HG03565 (cell line): ENCODE data around the gene REEP5.
A peak's percentile ranks its signal among the peaks of the same experiment; 100 is the strongest.
"Not testable (repeated sequence)": the region's sequence is repeated elsewhere in the genome, so short reads cannot be mapped to it uniquely, and the experiment has no call there.

Source experiments
- ATAC-seq: cut with Tn5 transposase; IDR thresholded peaks from one replicate; pipeline ENCODE4 v1.9.1; 2021; ENCODE audit warnings: mild to moderate bottlenecking, moderate library complexity; ENCODE audit not compliant: unreplicated experiment

REEP5 gene

DNA sequence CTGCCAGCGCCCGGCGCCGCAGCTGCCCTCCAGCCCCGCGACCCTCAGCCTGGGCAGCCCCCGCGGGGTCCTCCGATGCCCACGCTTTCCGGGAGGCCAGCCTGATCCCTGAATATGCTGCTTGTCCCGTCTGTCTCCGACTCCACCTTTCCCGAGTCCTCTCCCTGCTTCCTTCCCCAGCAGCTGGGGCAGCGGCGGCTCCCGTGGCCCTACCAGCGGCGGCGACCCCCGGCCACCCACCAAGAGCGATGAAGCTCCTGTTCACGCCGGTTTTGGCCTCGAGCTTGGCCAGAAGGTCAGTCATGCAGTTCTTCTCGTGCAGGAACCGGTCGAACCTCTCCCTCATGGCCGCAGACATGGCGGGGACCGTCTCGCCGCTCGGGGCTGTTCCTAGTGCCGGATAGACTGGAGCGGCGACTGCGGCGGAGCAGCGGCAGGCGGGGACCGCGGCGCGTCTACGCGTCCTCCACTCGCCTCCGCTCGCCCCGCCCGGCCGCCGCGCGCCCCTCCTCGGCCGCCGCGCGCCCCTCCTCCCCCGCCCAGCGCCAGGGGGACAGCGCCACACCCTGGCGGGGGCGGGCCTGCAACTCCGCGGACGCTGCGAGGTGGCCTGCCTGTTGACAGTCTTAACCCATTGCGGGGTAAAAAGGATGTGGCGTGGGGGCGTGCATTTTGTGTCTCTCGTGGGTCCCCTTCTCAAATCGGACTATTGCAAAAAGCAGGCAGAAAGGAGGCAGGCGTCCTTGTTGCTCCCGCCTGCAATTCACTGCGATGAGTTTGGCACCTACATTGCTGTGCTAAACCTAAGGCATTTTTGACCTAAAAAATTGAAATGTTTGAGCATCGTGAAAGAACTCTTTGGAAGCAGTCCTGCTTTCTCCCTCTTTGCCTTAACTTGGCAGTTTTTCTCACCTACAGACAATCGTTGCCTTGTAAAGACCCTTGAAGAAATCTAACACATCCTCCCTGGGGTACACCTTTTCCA, at the start of gene REEP5:
REEP5 (minus strand) TSS at position 395 of the 985 bp plus-strand sequence; CDS start at position 358, 37 bp downstream.
- ATAC-seq, result peak; percentile 56

DNA sequence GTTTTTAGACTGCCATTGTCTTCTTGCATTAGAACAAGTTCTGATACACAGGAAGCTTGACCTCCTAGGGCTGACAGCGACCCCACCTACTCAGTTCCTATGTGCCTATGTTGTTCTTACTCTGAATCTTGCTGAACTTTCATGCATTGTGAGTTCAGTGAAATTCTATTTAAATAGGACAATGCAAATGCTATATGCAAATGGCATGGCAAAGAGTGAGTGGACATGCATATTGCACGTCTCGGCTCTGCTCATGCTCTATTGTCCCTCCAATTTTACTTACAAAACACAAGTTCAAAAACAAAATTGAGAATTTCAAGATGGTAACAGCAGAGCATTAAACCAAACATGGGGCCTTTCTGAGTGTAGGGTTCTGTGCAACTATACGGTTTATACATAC, 49.2 kb upstream of the REEP5 start:
- no peak for ATAC-seq

DNA sequence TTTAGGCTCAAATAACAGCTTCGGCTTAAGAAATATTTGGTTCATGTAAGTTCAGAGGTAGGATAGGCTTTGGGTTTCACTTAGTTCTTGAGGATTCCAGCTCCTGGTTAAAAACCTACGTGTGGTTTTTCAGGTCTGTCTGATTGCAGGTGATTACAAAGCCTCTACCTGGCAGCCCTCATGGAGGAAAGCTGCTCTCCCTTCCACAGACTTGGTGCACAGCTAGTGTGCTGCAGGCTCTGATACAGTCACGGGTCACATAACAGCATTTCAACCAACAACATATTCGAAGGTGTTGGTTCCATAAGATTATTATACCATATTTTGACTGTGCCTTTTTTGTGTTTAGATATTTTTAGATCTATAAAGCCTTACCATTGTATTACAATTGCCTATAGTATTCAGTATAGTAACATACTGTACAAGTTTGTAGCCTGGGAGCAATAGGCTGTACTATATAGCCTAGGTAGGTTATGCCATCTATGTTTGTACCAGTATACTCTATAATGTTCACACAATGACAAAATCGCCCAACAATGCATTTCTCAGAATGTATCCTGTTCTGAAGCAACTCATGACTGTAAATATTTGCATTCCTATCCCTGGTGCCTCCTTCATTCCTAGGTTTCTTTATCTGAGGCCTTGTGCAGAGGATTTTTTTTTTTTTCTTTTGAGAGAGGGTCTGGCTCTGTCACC, 46.5 kb upstream of the REEP5 start:
- ATAC-seq, result no peak

DNA sequence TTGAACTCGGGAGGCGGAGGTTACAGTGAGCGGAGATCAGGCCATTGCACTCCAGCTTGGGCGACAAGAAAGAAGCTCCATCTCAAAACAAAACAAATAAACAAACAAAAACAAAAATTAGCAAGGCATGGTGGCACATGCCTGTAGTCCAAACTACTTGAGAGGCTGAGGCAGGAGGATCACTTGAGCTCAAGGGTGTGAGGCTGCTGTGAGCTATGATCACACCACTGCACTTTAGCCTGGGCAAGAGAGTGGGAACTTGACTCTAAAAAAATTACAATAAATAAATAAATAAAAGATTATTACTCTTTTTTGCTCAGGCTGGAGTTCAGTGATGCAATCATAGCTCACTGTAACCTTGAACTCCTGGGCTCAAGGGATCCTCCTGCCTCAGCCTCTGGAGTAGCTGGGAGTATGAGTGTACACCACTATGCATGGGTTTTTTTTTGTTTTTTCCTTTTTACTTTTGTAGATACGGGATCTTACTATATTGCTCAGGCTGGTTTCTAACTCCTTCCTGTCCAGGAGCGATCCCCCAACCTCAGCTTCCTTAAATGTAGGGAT, 45.6 kb upstream of the REEP5 start:
- no peak for ATAC-seq

DNA sequence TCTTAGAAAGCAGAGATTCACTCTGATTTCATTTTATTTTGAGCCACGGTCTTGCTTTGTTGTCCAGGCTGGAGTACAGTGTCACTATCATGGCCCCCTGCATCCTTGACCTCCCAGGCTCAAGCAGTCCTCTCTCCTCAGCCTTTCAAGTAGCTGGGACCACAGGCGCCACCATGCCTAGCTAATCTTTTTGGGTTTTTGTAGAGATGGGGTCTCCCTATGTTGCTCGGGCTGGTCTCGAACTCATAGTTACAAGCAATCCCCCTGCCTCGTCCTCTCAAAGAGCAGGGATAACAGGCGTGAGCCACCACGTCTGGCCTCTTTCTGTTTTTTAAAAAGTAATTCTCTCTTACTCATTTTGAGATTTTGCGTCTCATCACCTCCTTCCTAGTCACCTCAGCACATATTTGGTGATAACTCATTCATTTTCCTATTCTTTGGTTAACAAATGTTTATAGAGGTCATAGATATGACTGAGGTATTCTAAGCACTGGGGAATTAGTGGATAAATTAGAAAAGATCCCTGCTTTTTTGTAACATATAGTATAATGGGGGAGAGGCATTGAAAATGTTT, 43.8 kb upstream of the REEP5 start:
- no peak for ATAC-seq

DNA sequence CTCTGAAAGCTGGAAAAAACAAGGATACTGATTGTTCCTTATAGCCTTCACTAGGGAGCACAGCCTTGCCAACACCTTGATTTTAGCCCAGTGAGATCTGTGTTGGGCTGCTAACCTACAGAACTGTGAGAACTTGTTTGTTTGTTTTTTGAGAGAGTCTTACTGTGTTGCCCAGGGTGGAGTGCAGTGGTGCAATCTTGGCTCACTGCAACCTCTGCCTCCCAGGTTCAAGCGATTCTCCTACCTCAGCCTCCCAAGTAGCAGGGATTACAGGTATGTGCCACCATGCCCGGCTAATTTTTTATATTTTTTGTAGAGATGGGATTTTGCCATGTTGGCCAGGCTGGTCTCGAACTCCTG, 41.3 kb upstream of the REEP5 start:
- not testable (repeated sequence) for ATAC-seq

DNA sequence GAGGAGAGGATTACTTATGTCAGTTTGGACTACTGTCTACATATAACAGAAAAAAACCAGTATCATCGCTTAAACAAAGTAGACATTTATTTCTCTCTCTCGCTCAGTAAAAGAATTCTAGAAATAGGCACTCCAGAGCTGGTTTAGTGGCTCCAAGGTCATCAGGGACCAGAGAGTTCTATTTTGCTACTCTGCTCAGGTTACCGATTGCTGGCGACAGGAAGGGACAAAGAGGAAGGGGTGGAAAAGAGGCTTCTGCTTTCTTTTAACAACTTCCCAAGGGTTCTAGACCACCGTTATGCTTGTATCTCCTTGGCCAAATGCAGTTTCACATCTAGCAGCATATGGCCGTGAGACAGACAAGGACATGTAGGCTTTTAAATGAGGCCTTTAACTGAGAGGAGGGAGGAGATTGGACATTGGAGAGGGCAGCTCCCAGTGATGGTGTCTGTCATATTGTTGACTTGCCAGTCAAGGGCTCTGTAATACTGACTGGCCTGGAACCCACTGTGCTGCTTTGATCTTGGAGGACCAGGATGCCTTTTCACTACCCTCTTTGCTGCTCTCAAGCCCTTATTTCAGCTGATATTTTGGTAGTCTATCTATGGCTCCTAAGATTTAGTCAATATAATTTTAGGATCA, 39.0 kb upstream of the REEP5 start:
- no peak for ATAC-seq

DNA sequence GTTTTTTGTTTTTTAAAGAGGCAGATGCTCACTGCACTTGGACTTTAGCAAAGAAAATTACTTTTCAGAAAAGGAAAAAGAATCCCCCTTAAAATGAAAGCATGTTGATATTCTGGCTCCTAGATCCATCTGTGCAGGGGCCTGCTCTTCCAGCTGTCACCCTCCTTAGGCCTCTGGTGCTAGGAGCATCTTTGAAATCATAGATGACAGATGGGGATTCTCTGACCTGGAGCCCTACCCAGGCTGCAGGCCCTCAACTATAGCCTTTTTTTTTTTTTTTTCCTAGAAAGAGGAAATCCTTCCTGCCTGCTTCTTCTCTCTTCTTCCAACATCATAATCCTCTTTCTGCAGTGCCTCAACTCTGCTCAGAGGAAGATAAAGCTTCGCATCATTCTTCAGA, 38.3 kb upstream of the REEP5 start:
- ATAC-seq, result no peak

DNA sequence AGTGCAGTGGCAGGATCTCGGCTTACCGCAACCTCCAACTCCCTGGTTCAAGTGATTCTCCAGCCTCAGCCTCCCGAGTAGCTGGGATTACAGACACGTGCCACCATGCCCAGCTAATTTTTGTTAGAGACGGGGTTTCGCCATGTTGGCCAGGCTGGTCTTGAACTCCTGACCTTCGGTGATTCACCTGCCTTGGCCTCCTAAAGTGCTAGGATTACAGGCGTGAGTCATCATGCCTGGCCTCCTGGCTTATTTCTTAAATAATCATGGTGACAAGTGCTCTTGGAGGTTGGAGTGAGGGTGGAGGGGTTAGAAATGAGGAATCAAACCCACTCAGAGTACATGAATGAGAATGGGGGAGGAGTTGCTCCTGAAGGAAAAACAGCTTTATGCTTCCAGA, 37.8 kb upstream of the REEP5 start:
- not testable (repeated sequence) for ATAC-seq

DNA sequence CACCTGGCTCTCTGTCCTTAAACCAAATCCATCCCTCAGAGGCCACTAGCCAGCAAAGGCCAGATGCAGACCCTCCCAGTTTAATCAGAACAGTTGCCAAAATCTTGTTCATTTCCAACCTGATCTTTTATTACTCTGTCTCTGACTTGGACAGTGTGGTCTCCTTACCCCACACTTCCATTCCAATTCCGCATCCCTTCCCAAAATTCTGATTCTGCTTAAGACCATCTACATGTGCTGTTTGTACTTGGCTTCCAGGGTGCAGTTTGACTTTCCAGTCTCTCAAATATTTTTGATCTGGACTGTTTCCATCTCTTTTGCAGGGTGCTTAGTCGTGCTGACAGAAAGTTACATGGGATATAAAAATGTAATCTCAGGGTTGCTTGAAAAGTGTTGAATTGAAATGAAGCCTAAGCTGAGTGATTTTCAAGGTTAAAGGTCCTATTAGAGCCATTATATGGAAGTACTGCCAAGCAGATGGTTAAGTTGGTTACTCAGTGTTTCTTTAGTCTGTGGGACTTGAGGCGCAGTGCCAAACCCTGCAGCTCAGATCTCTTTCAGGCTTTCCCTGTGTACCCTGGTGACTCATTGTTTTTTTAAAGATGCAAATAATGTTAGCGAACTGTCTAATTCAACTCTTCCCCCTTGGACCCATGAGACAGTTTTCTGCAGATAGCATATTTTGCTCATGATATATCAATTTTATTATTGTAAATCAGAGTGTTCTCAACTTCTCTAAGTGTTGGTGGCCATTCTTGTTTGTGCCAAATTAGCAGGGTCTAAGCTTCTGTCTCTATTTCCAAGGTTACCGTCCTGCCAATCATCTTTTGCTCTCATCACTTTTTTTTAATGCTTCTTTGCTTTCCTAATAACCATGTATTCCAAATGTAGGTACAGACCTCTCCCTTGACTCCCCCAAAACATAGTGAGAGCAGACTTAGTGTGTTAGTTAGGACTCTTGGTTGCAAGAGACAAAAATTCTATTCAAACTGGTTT, 36.4 kb upstream of the REEP5 start:
- ATAC-seq, result peak; percentile 85

DNA sequence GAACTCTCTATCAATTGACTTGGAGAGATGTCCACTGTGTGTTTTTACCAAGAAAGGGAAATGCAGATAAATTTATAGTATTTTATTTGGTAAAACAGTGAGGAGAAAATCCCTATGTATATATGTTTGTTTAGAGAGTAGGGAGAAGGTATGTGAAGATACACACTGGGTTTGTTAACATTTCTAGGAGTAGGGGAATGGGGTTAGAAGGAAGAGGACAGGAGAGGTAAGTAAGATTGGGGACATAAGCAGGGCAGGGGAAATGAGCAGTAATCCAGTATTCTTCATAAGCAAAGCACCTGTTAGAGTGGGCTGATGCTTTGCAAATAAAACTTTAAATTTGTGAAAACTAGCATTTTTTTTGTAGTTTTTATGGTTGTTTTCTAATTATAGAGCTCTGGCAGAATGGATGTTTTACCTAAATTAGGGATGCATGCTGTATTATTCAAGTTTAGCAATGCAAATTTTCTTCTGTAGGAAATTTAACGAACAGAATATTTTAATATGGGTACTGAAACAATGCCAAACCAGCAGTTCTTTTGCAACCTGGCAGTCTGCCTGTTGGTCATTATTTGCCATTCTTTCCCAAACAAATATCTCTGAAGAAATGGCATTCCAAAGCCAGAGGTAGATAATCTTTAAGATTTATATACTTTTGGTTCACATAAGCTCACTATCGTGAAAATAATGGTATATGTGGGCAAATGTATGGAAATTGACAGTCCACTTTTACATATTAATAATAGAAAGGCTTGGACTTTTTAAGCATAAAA, 35.2 kb upstream of the REEP5 start:
- ATAC-seq, result no peak

DNA sequence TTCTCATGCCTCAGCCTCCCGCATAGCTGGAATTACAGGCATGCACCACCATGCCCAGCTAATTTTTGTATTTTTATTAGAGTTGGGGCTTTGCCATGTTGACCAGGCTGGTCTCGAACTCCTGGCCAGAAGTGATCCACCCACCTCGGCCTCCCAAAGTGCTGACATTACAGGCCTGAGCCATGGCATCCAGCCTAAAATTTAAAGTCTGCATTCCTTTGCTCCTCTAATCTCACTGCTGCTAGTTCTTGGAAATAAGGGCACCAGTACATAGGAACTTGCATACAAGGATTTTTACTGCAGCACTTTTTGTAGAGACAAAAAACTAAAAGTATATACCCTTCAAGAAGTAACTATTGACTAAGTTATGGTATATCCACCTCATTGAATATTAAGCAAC, 34.6 kb upstream of the REEP5 start:
- ATAC-seq, result no peak

DNA sequence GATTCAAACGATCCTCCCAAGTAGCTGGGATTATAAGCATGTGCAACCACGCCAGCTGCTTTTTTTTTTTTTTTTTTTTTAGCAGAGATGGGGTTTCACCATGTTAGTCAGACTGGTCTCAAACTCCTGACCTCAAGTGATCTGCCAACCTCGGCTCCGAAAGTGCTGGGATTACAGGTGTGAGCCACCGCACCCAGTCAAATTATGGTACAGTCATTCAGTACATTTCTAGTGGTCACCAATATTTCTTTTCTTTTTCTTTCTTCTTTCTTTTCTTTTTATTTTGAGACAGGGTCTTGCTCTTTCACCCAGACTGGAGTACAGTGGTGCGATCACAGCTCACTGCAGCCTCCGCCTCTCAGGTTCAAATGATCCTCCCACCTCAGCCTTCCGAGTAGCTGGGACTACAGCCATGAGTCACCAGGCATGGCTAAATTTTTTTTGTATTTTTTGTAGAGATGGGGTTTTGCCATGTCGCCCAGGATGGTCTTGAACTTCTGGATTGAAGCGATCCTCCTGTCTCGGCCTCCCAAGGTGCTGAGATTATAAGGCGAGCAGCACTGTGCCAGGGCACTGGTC, 29.2 kb upstream of the REEP5 start:
- ATAC-seq, result peak; percentile 89

DNA sequence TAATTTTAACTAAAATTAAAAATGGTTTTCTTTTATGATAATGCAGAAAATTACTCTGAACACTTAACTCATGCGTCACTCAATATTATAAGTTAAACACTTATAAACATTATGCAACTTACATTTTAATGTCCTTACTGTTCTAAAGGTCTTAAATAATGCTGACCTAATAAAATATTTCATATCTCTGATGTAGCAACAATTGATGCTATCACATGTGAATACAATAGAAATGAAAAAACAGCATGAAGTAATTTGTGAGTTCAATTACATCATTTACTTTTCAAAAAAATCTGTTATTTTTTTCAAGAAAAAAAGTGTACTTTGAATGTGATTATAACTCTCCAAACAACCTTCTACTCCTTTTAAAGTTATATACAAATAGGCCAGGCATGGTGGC, 26.4 kb upstream of the REEP5 start:
- ATAC-seq, result no peak

DNA sequence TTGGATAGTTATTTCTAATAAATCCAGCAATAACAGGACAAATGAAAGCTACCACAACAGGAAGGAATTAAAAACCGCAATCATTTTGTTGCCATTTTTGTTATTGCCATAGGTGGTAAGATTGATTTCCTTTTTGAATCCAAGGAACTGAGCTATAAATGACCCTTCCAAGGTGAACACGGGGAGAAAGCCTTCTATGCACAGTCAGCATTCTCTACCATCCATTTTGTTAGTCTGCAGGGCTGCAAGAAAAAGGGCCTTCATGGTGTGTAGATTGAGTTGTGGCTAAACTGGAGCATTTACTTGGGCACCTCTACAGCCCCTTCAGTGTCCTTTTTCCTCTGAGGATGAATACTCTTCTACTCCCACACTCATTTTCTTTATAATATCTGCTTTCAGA, 18.6 kb upstream of the REEP5 start:
- ATAC-seq, result no peak

DNA sequence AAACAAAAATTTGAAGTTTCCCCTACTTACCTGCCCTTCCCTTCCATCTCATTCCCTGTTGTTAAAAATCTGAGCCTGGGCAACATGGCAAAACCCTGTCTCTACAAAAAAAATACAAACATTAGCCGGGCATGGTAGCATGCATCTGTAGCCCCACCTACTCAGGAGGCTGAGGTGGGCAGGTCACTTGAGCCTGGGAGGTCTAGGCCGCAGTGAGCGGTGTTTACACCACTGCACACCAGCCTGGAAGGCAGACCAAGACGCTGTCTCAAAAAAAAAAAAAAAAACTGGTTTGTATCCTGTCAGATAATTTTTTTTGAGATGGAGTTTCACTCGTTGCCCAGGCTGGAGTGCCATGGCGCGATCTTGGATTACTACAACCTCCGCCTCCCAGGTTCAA, 16.3 kb upstream of the REEP5 start:
- no peak for ATAC-seq

DNA sequence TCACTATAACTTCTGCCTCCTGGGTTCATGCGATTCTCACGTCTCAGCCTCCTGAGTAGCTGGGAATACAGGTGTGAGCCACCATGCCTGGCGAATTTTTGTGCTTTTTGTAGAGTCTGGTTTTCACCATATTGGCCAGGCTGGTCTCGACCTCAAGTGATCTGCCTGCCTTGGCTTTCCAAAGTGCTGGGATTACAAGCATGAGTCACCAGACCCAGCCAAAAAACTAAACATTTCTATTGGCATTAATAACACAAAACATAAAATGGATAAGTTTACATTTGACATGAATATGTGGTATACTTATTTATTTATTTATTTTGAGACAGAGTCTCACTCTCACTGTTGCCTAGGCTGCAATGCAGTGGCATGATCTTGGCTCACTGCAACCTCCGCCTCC, 13.6 kb upstream of the REEP5 start:
- no peak for ATAC-seq

DNA sequence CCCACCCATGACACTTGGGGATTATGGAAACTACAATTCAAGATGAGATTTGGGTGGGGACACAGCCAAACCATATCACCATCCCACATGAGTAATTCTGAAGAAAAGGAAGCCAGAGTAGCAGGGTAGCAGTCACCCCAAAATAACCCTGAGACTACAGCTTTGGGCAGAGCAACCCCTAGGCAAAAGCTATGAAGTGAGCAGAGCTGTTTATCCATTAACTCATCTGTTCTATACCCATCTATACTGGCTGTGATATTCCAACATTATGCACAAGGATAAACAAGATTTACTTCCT, 12.3 kb upstream of the REEP5 start:
- no peak for ATAC-seq
